Embryonic facial prominence (tissue), 1 donor: ENCODE measurements around the gene NDUFAF5.
A peak's percentile ranks its signal among the peaks of the same experiment; 100 is the strongest.
"Not testable (repeated sequence)": the region's sequence is repeated elsewhere in the genome, so short reads cannot be mapped to it uniquely, and the experiment has no call there.

Experiments used
- DNase-seq: peaks from one replicate; pipeline ENCODE4 v3.0.0-alpha.2; 2016; ENCODE audit errors: extremely low spot score

Gene NDUFAF5, protein sequence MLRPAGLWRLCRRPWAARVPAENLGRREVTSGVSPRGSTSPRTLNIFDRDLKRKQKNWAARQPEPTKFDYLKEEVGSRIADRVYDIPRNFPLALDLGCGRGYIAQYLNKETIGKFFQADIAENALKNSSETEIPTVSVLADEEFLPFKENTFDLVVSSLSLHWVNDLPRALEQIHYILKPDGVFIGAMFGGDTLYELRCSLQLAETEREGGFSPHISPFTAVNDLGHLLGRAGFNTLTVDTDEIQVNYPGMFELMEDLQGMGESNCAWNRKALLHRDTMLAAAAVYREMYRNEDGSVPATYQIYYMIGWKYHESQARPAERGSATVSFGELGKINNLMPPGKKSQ

DNA sequence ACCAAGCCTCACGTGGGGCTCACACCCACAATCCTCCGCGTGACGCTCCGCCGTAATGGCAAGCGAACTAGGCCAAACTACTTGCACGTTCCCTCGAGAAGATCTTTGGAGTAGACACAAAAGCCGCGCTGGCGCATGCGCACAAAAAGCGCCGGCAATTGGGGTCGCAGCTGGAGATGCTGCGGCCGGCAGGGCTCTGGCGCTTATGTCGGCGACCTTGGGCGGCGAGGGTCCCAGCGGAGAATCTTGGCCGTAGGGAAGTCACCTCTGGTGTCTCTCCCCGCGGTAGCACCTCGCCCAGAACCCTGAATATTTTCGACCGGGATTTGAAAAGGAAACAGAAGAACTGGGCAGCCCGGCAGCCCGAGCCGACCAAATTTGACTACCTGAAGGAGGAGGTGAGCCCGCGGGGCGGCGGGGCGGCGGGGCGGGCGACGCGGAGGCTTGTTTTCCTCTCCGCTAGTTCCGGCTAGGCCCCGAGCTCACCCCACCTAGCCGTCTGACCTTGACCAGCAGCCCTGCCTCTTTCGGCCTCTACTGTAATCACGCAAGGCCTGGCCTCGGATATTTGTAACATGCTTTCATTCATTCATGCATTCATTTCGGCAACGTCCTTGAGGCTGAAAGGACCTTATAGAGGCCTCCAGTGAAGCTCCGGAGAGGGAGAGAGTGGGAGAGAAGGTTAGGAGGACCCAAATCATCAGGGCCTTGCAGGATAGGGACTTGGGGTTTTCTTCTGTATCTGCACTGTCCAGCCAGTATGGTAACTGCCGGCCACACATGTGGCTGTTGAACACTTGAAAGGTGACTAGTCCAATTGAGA is at the start of gene NDUFAF5, which contains the start of gene ESF1:
NDUFAF5 (plus strand) TSS at position 136 of the 823 bp plus-strand sequence; CDS start at position 177, 41 bp downstream.
ESF1 (minus strand) TSS at position 27 of the 823 bp plus-strand sequence. CDS start 1,779 bp downstream, outside the sequence.
- DNase-seq: peak; percentile 90

DNA sequence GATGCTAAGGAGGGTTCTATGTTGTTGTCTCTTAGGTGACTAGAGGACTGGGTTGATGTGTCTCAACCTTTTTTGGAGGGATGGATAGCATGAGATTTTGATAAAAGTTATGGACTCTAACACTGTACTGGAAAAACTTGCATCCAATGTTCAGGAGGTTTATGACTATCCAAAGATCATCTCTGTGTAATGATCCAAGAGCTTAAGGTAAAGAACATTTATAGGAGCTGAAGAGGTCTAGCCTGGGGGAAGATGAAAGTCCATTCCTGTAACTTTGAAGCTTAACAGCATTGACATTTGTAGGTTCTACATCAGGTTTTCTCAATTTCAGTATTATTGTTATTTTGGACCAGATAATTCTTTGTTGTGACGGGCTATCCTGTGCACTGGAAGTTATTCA is 49.0 kb upstream of the NDUFAF5 start:
- DNase-seq: no peak

DNA sequence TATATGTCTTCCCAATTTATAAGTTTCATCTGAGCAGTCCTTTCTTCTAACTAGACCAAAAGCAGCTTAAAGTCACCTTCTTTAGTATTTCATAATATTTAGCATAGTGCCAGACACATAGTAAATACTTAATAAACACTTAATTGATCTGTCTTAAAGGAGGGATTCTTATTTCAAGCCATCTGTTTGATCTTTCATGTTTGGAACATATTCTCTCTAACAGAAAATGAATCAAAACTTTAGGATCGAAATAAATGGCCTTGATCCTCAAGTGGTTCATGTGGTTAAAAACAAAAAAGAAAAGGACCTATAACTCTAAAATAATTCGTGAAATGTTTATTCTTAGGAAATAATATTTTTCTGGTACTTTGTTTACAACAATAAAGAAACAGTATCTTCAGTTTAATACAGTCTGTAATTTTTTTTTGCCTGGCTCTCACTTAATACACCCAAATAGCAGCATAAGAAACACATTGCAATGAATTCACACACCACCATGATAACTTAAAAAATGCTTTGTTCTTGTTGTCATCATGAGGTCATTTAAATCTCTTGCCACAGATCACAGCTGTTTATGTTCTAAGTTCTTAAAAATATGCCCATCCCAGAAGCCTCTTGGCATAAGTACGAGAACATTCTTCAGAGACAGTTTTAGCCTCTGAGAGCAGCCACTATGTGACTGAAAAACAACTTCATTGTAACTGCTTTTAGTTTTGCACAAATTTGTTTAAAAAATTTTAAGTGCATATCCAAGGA is 48.2 kb upstream of the NDUFAF5 start:
- DNase-seq: no peak

DNA sequence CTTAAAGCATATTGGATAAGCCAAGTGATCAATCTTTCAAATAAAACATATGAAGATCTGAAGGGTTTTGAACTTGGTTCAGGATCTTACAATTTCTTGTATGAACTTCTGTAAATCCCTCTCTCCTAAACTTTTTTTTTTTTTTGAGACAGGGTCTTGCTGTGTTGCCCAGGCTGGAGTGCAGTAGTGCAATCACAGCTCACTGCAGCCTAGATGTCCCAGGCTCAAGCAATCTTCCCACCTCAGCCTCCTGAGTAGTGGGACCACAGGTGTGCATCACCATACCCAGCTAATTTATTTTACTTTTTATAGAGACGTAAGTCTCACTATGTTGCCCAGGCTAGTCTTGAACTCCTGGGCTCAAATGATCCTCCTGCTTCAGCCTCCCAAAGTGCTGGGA is 46.6 kb upstream of the NDUFAF5 start:
- DNase-seq: not testable (repeated sequence)

DNA sequence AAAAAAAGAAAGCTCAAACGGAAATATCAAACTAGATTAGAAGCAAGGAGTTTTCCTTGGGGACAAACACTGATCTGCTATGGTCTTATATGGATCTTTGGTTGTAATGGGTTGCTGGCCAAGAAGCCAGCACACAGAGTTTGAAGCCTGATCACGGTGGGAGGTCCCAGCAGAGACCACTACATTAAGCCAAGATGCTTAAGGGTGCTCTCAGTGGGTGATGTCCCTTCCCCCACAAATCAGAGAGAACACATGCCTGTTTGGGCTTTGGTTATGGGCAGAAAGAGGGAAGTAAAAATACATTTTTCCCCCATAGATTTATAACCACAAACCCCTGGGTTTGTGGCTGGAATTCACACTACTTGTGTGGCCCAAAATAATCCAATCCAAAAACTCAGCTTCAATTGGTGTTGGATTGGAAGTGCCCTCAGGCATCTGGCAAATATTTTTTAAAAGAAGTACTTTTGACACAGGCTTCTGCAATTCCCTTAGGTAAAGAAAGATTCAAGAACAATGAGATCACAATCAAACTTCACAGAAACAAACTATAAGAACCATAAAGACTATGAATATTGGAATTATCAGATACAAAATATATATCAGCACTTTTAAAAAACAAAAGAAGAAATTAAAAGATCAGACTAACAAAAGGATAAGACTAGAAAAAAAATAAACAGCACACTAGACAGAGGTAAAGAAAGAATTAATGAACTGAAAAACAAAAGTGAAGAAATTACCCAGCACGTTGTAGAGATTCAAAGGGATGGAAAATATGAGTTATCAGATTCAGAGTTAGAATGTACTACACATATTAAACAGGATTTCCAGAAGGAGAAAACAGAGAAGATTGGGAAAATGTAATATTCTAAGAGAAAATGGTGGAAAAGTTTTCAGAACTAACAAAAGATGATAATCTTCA is 44.8 kb upstream of the NDUFAF5 start:
- no peak for DNase-seq

DNA sequence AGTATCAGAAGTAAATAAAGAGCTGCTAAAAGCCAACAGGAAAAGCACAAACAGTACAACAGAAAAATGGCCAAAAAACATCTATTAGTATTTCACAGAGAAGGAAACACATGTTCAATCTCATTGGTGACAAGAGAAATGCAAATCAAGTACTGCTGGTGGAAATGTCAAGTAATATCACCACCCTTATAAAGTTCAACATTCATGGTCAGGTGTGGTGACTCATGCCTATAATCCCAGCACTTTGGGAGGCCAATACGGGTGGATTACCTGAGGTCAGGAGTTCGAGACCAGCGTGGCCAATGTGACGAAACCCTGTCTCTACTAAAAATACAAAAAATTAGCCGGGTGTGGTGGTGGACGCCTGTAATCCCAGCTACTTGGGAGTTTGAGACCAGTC is 42.9 kb upstream of the NDUFAF5 start:
- DNase-seq: no peak

GRCh38 chr20:13744352-13744751 is 40.5 kb upstream of the NDUFAF5 start:
- DNase-seq: no peak

DNA sequence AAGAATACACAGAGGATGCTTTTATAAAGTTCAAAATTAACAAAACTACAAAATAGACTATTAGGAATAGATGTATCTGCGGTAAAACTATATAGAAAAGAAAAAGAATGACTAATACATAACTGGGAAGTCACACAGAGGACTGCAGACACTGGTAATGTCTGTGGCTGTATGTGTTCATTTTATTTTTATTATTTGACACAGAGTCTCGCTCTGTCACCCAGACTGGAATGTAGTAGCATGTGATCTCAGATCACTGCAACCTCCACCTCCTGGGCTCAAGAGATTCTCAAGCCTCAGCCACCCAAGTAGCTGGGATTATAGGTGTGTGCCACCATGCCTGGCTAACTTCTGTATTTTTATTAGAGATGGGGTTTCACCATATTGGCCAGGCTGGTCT is 39.0 kb upstream of the NDUFAF5 start:
- DNase-seq: no peak

DNA sequence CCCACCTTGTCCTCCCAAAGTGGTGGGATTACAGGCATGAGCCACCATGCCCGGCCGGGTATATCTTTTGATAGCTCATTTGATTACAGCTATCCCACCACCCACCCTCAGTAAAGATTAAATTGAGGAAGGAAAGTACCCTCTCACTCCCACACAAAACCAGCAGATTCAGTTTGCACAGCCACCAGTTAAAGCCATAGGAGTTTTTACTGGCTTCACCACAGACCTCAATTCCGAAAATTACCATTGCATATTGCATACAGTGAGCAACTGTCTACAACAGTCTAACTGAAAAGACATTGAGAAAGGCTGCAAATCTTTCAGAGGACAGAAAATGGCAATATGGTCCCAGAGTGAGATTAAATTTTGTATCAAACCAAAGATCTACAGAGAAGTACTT is 35.0 kb upstream of the NDUFAF5 start:
- DNase-seq: no peak

- no peak for DNase-seq
Observed at GRCh38 chr20:13753436-13754036, 31.3 kb upstream of the NDUFAF5 start.

- DNase-seq: no peak
Observed at GRCh38 chr20:13755809-13756208, 29.0 kb upstream of the NDUFAF5 start.

- no peak for DNase-seq
Observed at GRCh38 chr20:13756551-13756950, 28.3 kb upstream of the NDUFAF5 start.

DNA sequence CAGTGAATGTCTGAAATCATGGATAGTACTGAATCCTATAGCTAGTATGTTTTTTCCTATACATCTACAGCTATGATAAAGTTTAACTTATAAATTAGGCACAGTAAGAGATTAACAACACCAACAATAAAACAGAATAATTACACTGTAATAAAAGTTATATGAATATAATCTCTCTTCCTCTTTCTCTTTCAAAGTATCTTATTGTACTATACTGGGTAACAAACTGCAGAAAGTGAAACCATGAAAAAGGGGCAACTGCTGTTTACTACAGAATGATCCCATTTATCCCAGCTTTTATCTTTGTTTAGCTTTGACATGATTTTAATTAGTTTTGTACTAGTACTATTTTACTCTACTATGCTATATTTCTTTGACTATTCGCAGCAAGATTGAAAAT is 25.9 kb upstream of the NDUFAF5 start:
- DNase-seq: no peak

- DNase-seq: not testable (repeated sequence)
Observed at GRCh38 chr20:13760451-13760946, 24.3 kb upstream of the NDUFAF5 start.

- DNase-seq: no peak
Observed at GRCh38 chr20:13765299-13765698, 19.5 kb upstream of the NDUFAF5 start.

GRCh38 chr20:13765868-13766416 is 18.9 kb upstream of the NDUFAF5 start:
- DNase-seq: no peak

GRCh38 chr20:13770141-13770540 is 14.7 kb upstream of the NDUFAF5 start:
- DNase-seq: no peak

GRCh38 chr20:13771853-13772453 is 12.9 kb upstream of the NDUFAF5 start:
- DNase-seq: no peak

GRCh38 chr20:13772529-13772928 is 12.3 kb upstream of the NDUFAF5 start:
- no peak for DNase-seq

DNA sequence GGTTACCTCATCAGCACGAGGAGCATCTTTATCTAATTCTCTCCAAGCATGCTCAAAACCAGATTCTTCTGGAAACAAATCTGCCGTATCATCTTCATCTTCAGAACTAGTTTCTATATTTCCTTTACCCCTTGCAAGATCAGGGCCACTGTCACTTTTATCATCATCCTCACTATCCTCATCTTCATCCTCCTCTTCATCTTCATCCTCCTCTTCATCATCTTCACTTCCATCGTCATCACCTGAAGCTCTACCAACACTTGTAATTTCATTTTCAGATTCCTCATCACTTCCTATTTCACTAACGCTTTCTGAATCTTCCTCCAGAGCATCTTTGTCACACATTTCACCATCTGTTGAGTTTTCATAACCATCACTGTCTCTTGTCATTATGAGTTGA is 9.0 kb upstream of the NDUFAF5 start:
- DNase-seq: no peak
